GM18858 (cell line): ENCODE data around the gene EIF1.
"Not testable (repeated sequence)": the region's sequence is repeated elsewhere in the genome, so short reads cannot be mapped to it uniquely, and the experiment has no call there.

ENCODE experiments used
- ATAC-seq: cut with Tn5 transposase; IDR thresholded peaks from one replicate; pipeline ENCODE4 v1.9.1; 2021; ENCODE audit not compliant: unreplicated experiment

EIF1 gene

DNA sequence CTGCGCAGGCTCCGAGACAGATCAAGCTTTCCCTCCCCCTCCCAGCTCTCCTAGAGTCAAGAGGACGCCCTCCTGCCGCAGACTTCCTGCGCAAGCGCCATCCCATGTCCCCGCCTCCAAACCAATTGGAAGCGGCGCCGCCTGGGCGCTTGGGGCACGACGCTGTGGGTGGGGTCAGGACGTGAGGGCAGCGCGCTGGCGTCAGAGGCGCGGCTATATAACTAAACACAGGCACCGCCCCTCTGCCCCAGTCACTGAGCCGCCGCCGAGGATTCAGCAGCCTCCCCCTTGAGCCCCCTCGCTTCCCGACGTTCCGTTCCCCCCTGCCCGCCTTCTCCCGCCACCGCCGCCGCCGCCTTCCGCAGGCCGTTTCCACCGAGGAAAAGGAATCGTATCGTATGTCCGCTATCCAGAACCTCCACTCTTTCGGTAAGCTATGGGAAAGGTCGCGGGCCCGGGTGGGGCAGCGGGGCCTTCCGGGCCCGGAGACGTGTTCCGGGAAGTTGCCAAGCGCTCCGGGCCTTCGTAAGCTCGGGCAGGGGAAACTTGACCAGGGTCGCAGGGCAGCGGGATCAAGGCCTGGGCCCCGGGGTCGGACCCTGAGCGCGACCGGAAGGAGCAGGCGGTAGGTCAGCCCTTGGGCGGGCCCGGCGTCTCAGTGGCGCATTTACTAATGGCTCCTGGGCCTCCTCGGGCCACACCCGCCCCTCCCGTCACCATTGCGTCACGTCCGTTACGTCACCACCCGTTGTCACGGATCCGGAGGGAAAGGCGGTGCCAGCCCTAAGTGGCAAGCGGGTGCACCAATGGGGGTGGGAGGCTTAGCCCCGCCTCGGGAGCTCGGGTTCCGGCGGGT, at the start of gene EIF1:
EIF1 (plus strand) TSS at position 245 of the 856 bp plus-strand sequence; CDS start at position 399, 154 bp downstream.
- peak; percentile 56 for ATAC-seq

DNA sequence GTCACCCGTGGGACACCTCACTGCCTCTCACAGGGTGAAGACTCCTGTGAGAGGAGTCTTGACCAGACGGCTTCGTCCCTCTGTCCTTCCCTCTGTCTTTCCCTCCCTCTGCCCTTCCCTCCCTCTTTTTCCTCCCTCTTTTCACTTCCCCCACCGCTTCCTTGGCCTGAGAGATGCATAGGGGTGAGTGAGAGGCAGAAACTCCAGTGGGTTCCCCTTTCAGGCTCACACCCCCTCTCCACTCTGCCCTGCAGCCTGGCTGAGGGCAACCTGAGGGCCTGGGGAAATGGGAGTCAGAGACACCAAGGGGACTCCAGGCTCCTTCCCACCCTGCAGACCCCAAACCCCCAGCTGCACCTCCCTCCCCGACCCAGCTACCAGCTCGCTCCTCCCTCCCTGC, 49.7 kb upstream of the EIF1 start:
- no peak for ATAC-seq

DNA sequence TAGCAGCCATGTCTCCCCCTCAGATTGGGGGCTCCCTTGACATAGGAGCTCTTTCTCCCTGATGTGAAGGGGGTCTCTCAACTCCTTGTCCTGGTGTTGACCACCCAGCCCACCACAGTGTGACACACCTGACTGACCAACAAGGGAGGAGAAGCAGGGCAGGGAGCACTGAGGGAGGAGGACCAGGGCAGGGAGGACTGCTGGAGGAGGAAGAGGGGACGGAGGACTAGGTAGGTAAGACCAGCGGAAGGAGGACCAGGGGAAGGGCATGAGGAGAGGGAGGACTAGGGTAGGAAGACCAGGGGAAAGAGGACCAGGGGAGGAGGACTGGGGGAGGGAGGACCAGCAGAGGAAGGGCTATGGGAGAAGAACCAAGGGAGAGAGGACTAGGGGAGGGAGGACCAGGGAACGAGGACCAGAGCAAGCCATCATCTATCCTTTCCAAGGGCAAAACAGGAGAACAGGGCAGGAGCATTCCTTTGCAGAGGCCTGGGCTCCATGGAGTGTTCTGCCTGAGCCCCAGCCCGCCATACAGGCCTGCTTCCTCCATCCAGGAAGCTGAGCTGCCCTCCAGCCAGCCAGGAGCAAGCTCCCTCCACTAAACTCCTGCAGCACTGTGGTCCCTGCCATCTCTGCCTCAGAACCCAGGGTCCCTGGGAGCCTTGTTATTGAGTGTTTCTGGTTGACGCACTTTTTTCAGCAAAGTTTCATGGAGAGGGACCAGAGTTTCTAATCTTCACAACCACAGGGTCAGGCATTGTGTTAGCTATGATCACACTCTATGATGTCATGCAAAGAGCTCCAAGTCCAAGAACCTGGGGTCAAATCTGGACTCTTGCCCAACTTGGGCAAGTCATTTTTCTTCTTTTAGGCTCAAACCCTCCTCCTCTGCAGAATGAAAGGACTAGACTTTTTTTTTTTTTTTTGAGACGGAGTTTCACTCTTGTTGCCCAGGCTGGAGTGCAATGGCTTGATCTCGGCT, 48.9 kb upstream of the EIF1 start:
- ATAC-seq: no peak

DNA sequence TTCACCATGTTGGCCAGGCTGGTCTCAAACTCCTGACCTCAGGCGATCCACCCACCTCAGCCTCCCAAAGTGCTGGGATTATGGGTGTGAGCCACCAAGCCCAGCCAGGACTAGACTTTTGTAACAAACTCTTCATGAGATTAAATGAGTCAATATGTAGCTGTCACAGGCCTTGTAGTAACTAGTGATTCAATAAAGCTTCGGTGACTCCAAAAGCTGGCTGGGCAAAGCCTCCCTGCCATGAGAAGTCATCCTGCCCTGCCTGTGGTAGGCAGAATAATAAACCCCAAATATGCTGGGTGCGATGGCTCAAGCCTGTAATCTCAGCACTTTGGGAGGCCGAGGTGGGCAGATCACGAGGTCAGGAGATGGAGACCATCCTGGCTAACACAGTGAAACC, 48.1 kb upstream of the EIF1 start:
- ATAC-seq: not testable (repeated sequence)

DNA sequence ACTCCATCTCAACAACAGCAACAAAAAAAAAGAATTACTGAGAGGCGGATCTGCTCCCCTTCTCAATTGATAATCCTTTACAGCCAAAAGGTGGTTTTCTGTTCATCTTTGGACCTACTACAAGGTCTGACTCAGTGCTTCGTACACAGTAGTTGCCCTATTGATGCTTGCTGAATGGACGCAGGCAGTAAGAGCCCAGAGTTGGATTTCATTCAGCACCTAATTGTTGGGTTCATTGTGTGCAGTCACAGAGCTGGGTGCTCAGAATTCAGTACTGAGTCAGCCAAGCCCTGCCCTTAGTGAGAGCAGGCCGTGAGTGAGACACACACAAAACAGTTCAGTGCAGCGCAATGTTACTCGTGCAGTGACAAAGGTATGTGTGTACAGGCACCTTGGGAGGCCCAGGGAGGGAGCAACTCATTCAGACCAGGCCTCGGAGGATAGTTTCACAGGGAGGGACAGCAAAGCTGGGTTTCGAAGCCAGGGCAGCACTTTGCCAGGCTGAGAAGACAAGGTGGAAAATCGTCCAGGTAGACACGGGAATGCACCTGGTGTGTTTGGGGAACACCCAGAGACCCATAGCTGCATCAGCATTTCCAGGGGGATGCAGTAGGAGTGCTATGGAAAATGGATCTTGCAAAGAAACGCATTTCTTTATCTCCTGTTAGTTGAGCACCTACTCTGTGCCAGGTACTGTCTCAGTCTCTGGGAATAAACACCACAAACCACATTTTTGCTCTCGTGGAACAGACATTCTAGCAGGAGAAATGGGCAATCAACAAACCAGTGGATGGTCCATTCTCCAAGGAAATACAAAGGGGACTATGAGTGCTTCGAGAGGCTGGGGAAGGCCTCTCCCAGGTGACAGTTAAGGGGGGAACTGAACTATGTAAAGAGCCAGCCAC, 46.2 kb upstream of the EIF1 start:
- ATAC-seq: no peak

DNA sequence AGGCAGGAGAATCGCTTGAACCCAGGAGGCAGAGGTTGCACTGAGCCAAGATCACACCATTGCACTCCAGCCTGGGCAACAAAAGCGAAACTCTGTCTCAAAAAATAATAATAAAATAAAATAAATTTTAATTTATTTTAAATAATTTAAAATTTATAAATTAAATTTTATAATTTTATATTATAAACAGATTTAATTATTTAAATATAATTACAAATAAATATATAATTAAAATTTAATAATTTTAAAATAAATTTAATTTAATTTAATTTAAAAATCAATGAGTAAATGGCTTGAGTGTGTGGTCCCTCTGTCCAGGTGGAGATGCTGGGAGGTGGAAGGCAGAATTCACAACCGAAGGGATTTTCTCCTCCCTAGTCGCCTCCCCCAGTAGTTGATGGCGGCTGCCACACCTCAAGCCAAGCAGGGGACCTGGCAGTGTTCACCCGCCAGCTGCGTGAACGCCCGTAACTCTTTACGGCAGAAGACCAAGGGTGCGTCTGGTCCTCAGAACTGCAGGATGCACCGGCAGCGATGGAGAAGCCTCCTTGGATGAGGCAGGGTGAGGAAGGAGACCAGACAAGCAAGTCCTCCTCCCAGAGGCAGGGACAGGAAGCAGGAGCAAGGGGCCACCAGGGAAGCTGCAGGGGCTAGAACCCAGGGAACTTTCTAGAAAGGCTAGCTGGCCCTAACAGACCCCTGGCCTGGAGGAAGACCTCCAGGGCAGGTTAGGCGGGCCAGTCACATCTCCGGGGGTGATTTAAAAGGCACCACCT, 41.5 kb upstream of the EIF1 start:
- no peak for ATAC-seq

DNA sequence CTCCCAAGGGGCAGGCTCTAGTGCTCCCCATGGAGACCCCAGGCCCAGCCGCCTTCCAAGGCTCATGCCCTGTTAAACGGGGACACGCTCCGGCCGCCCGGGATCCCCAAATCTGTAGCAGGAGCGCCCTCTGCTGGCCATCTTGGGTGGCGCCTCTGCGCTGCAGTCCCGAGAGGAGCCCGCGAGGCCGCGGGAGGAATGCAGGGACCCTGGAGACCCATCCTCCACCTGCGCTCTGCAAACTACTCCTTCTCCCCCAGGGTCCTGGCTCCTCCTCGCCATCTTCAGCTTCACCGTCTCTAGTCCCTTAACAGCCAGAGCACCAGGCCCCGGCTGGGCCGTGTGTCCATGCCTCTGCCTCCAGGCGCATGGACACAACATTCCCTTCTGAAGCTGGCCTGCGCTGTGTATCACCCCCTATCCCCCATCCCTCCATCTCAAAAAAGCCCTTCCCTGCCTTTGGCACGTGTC, 40.7 kb upstream of the EIF1 start:
- ATAC-seq: no peak

DNA sequence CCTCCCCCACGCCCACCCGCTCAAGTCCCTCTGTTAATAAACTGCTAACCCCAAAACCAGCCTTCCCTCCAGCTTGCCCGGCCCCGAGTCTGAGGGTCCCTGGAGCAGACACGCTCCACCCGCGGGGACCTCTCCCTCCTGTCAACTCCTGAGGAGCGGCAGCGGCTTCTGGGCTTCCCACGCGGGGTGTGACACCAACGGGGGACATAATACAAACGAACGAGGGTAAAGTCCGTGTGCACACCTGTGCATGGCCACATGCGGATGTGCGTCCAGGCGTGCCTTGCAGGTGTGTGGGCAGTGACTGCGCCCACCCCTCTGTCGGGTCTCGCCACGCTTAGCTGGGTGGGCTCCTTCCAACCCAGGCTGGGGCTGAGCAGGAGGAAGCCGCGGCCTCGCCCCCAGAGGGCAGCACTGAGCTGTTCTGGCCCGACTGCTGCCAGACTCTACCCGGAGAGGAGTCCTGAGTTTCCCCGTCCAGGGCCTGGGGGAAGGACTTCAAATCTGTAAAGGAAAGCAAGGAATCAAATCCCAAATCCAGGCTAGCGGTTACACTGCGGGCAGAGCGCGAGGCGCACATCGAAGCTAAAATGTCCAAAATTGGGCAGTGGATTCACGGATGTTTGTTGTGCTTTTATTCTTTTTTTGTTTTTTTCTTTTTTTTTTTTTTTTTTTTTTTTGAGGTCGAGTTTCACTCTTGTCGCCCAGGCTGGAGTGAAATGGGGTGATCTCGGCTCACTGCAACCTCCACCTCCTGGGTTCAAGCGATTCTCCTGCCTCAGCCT, 40.1 kb upstream of the EIF1 start:
- no peak for ATAC-seq

DNA sequence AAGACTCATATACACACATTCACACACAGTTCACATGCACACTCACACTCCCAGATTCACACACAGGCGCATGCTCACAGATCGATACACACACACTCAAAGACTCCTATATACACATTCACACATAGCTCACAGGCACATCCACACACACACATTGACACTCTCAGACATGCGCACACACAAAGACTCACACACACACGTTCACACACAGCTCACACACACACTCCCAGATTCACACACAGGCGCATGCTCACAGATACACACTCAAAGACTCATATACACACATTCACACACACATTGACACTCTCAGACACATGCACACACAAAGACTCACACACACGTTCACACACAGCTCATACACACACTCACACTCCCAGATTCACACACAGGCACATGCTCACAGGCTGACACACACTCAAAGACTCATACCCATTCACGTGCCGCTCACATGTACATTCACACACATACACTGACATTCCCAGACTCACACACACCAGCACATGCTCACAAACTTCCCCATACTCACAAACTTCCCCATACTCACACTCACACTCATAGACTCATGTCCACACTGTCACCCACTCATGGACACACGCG, 38.7 kb upstream of the EIF1 start:
- ATAC-seq: no peak

DNA sequence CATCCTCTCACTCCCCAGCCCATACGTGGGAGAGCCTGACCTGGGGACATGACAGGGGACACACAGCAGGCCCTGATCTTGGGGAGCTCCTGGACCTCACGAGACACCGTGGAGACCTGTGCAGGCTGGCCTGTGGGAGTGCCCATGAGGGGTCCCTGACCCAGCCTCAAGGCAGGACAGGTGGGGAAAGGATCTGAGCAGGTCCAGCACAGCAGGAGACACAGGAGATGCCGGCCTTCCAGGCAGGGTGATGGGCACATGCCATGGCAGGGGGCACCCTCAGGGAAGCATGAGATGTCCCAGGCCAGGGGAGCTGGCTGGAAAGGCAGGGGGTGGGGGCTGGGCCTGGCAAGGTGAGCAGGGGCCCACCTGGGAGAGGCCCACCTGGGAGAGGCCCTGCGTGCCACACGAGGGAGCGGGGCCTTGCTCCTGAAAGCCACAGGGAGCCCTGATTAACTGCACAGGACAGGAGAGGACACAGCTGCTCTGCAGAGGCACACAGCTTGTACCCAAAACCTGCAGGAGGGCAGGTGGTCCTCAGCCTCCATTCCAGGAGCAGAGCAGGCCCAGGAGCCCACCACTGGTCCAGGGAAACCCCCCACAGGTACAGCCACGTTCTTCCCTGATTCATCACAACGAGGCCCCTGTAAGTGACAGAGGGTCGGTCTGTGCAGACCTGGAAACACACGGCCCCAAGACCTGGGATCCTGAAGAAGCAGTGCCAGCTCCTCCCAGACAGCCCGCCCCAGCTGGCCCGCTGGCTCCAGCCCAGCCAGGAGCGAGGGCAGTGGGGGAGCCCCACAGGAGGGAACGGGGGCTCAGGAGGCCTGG, 37.7 kb upstream of the EIF1 start:
- ATAC-seq: no peak

DNA sequence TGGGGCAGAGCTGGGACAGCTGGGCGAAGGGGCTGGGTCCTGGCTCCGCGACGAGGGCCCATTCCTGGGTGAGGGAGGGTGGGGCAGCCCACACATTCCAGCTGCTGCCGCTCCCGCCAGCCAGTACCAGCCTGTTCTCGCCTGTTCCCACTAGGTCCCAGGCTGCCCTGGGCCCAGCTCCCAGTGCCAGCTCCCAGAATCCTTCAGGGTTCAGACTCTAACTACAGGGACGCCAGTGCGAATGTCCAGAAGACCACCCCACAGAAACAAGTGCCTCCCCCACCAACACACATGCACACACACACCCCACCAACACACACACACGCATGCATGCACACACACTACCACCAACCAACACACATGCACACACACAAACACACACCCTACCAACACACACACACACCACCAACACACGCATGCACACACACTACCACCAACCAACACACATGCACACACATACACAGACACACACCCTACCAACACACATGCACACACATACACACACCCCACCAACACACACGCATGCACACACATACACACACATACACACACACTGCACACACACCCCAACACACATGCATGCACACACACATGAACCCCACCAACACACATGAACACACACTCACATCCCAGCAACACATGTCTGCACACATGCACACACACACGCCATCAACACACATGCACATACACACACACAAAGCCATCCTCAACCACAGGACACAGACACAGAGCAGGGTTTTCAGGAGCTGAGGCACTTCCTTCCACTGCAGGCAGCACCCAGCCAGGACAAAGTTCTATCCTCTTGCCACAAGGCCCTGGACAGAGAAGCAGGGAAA, 36.8 kb upstream of the EIF1 start:
- ATAC-seq: no peak

DNA sequence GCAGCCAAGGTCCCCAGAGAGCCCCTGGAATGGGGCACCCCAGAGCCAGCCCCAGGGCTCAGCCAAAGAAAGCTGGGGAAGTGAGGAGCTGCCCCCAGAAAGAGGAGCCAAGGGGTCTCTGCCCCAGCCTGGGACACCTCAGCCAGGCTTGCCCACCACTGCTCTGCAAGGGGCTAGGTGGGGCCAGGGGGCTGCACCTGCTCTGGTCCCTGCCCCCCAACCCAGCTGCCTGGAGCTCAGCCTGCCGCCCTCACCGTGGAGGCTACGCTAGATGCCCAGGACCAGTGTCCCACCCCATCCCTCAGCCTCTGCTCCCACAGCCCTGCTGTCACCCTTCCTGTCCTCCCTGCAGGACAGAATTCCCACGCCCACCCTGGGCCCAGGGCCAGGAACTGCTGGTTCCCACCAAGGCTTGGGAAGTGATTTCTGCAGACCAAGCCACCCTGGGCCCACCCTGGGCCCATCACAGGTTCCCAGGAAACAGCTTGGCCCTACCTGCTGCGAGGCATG, 36.2 kb upstream of the EIF1 start:
- ATAC-seq: no peak

DNA sequence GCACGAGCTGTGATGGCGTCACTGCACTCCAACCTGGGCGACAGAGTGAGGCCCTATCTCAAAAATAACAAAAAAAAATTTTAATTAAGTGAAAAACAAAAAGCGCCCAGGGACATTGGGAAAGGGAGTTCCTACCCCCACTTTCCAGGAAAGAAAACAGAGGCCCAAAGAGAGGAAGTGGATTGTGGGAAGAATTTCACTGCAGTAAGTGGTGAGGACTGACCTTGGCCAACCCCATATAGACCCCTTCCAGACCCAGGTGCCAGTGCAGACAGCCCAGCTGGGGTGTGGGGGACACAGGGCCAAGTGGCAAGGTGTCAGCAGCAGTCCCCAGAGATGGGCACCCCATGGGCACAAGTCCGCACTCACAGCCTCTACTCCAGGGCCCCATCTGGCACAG, 35.3 kb upstream of the EIF1 start:
- no peak for ATAC-seq

DNA sequence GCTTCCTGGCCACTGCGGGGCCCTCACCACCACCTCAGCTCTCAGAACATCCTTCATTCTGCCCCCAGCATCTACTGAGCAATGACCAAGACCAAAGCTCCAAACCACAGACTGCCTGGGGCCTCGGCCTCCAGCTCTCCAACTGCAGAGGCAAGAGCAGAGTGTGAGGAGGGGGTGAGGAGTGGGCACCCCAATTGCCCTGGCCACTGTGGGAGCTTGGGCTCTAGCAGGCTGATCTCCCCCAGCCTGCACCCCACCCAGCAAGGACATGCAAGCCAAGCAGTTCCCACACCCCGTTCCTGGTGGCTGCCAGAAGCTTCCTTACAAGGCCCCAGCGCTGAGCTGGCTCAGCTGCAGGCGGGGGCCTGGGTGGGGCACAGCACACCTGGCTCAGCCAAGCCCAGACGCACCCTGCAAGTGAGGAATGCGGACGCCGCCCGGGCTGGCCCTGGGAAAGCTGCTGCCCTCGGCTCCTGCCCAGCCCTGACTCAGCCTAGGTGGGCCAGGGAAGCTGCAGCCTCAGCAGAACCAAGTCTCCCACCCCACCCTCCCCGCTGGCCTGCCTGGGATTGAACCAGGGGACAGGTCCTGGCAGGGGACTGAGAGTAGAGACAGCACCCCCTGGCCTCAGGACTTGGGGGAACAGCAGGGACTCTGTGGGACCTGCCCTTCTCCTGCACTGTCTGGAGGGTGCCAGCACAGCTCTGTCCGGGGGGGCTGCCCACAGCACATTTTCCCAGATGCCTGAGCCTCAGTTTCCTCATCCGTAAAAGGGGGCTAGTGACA, 34.6 kb upstream of the EIF1 start:
- no peak for ATAC-seq

DNA sequence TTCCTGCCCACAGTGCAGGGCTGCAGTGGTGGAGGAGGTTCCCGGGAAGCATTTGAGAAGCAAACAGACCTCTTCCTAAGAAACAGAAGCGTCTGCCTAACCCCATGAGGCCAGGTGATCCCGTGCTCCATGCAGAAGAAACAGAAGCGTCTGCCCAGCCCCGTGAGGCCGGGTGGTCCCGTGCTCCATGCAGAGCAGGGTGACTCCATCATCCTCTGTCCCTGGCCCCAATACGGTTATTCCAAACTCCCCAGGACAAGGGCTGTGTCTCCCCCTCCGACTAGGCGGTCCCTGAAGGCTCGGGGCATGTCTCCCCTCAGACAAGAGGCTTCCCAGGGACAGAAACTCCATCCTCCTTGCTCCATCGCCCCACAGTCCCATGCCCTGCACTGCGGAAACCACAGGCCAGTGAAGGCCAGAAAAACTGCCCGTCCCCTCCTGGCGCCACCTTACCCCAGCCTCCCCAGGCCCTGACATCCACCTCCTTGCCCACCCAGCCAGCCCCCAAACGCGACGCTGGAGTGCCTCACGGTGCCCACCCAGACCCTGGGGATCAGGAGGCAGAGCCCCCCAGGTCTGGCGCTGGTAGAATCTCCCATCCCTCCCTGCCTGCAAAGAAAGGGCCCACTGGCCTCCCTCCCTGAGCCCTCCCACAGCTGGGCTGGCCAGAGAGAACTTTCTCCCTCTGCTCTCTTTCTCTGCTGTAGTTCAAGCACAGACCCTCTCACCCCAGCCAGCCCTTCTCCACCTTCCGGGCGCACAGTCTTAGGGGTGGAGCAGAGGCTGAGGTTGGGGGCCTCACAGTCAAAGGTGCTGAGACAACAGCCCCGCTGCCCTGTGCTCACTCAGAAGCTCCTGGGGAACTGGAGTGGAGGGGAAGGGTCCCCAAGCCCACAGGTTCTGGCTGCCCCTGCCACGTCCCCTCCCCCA, 33.7 kb upstream of the EIF1 start:
- no peak for ATAC-seq
